H1 (cell line): ENCODE data around the gene WFIKKN1. TPM values are rescaled to one million over a fixed set of nuclear protein-coding genes. Genes with fewer than 3 reads are reported as not detected.

ENCODE experiments used
- CTCF ChIA-PET: fragments of 300-600 bp; sonication (Branson Sonifier 250); formaldehyde crosslinking; loops from one replicate; lab custom pipeline; 2021; ENCODE audit not compliant: partially characterized antibody; lab: Charles Lee
- POLR2A ChIA-PET: fragments of 300-600 bp; sonication (Branson Sonifier 250); formaldehyde crosslinking; loops from one replicate; lab custom pipeline; 2021; ENCODE audit warnings: inconsistent platforms; ENCODE audit not compliant: partially characterized antibody; lab: Charles Lee
- DNase-seq, 2 experiments: peaks; one replicate each; pipeline versions ENCODE4 v3.0.0 to v3.0.0-alpha.2; 2010 to 2022; ENCODE audit warnings: low spot score in 2 of 2, low read depth in 1 of 2, mixed read lengths in 1 of 2
- FAIRE-seq: peaks from 2 replicates; lab custom pipeline; 2011; peaks lifted over from hg19 to GRCh38; lab: Jason Lieb, UNC
- H2AFZ ChIP-seq: 2 replicates; pipeline ENCODE4 v1.8.1; 2012; ENCODE audit warnings: low read length, inconsistent platforms
- H2AK5ac ChIP-seq: 2 replicates; pipeline ENCODE4 v1.6.1; 2013; ENCODE audit warnings: low read depth, low read length
- H2BK120ac ChIP-seq: replicated peaks from 2 replicates; pipeline ENCODE3; 2013; ENCODE audit warnings: low read depth, low read length, inconsistent platforms
- H2BK12ac ChIP-seq: 2 replicates; pipeline ENCODE4 v1.6.1; 2013; ENCODE audit warnings: low read depth, low read length
- H2BK15ac ChIP-seq: 2 replicates; pipeline ENCODE4 v1.6.1; 2013; ENCODE audit warnings: low read length
- H2BK20ac ChIP-seq: 2 replicates; pipeline ENCODE4 v1.6.1; 2013; ENCODE audit warnings: low read length
- H2BK5ac ChIP-seq: 2 replicates; pipeline ENCODE4 v1.6.1; 2013; ENCODE audit warnings: low read depth, low read length
- H3K14ac ChIP-seq: 2 replicates; pipeline ENCODE4 v1.6.1; 2013; ENCODE audit warnings: inconsistent platforms; ENCODE audit not compliant: insufficient read length
- H3K18ac ChIP-seq: 2 replicates; pipeline ENCODE4 v1.6.1; 2013; ENCODE audit warnings: low read length; ENCODE audit errors: extremely low read depth
- H3K23ac ChIP-seq: 2 replicates; pipeline ENCODE4 v1.6.1; 2013; ENCODE audit warnings: inconsistent platforms; ENCODE audit not compliant: insufficient read length
- H3K23me2 ChIP-seq: 2 replicates; pipeline ENCODE4 v1.6.1; 2013; ENCODE audit warnings: low read depth, low read length
- H3K27ac ChIP-seq: 2 replicates; pipeline ENCODE4 v1.6.1; 2011; ENCODE audit warnings: low read depth, low read length, inconsistent platforms
- H3K27me3 ChIP-seq, 4 experiments: replicated peaks in 1 of 4; 1 replicate in 1 of 4; 2 replicates in 3 of 4; pipeline versions ENCODE4 v1.6.1 to v1.8.1; 2011 to 2013; ENCODE audit warnings: low read length in 3 of 4, mild to moderate bottlenecking in 3 of 4, inconsistent platforms in 2 of 4, mixed read lengths in 2 of 4, moderate library complexity in 1 of 4; ENCODE audit not compliant: control insufficient read depth in 3 of 4, insufficient read depth in 3 of 4; ENCODE audit errors: extremely low read depth in 1 of 4
- H3K36me3 ChIP-seq, 4 experiments: 2 replicates each; pipeline versions ENCODE4 v1.6.1 to v1.8.1; 2011 to 2013; ENCODE audit warnings: mild to moderate bottlenecking in 4 of 4, low read length in 3 of 4, moderate library complexity in 2 of 4, control low read depth in 1 of 4, inconsistent platforms in 1 of 4; ENCODE audit not compliant: insufficient read depth in 4 of 4, control insufficient read depth in 2 of 4
- H3K4ac ChIP-seq: replicated peaks from 2 replicates; pipeline ENCODE3; 2013; ENCODE audit warnings: low read length, low read depth, mixed read lengths, inconsistent platforms; ENCODE audit not compliant: insufficient read length
- H3K4me1 ChIP-seq, 4 experiments: replicated peaks in 1 of 4; 1 replicate in 1 of 4; 2 replicates in 3 of 4; pipeline versions ENCODE4 v1.6.1 to v1.8.1; 2011 to 2013; ENCODE audit warnings: low read length in 3 of 4, inconsistent platforms in 2 of 4, mixed read lengths in 1 of 4; ENCODE audit not compliant: insufficient read depth in 4 of 4, control insufficient read depth in 3 of 4
- H3K4me2 ChIP-seq, 2 experiments: 2 replicates each; pipeline versions ENCODE4 v1.6.1 to v1.8.1; 2011 to 2013; ENCODE audit warnings: low read depth in 2 of 2, low read length in 2 of 2, control low read depth in 1 of 2, inconsistent platforms in 1 of 2, mild to moderate bottlenecking in 1 of 2; ENCODE audit not compliant: insufficient read depth in 1 of 2
- H3K4me3 ChIP-seq, 4 experiments: fragments of 200-600, 300-600 bp in 1 of 4; sonication (generic), shearing (Covaris generic), sonication (Bioruptor Twin) in 1 of 4; 2 replicates each; pipeline versions ENCODE4 v1.5.1 to v1.8.1; 2011 to 2016; ENCODE audit warnings: low read length in 4 of 4, low read depth in 3 of 4, control low read depth in 2 of 4, inconsistent platforms in 2 of 4, mild to moderate bottlenecking in 2 of 4, mixed read lengths in 1 of 4, moderate library complexity in 1 of 4; ENCODE audit not compliant: insufficient read depth in 2 of 4; ENCODE audit errors: extremely low read depth in 1 of 4
- H3K56ac ChIP-seq: replicated peaks from 2 replicates; pipeline ENCODE3; 2013; ENCODE audit warnings: low read depth, mild to moderate bottlenecking, mixed read lengths, low read length, inconsistent platforms; ENCODE audit not compliant: insufficient read length
- H3K79me1 ChIP-seq: 2 replicates; pipeline ENCODE4 v1.6.1; 2013; ENCODE audit warnings: low read depth, low read length, control low read depth
- H3K79me2 ChIP-seq, 2 experiments: 2 replicates each; pipeline versions ENCODE4 v1.6.1 to v1.8.1; 2012 to 2013; ENCODE audit warnings: low read length in 2 of 2, mild to moderate bottlenecking in 2 of 2, inconsistent platforms in 1 of 2; ENCODE audit not compliant: insufficient read depth in 2 of 2, control insufficient read depth in 1 of 2
- H3K9ac ChIP-seq, 4 experiments: replicated peaks in 1 of 4; 1 replicate in 1 of 4; 2 replicates in 3 of 4; pipeline versions ENCODE4 v1.6.1 to v1.8.1; 2011 to 2013; ENCODE audit warnings: low read depth in 3 of 4, low read length in 3 of 4, control low read depth in 2 of 4, mild to moderate bottlenecking in 2 of 4, moderate library complexity in 2 of 4, inconsistent platforms in 1 of 4; ENCODE audit errors: extremely low read depth in 1 of 4
- H3K9me3 ChIP-seq, 2 experiments: 2 replicates each; pipeline versions ENCODE4 v1.6.1 to v1.8.1; 2012 to 2013; ENCODE audit warnings: mild to moderate bottlenecking in 2 of 2, moderate library complexity in 2 of 2, control low read depth in 1 of 2, inconsistent platforms in 1 of 2, low read depth in 1 of 2, low read length in 1 of 2, mixed read lengths in 1 of 2; ENCODE audit not compliant: insufficient read depth in 2 of 2
- H4K20me1 ChIP-seq, 2 experiments: replicated peaks in 1 of 2; 2 replicates each; pipeline versions ENCODE3 to v1.8.1; 2011 to 2013; ENCODE audit warnings: inconsistent platforms in 2 of 2, low read length in 2 of 2, mild to moderate bottlenecking in 1 of 2; ENCODE audit not compliant: insufficient read depth in 2 of 2, control insufficient read depth in 1 of 2
- H4K5ac ChIP-seq: 2 replicates; pipeline ENCODE4 v1.6.1; 2013; ENCODE audit warnings: low read length, low read depth, mixed read lengths, inconsistent platforms; ENCODE audit not compliant: insufficient read length
- H4K8ac ChIP-seq: 2 replicates; pipeline ENCODE4 v1.8.0; 2013; ENCODE audit warnings: mild to moderate bottlenecking, moderate library complexity, low read length, inconsistent platforms; ENCODE audit not compliant: insufficient read depth; ENCODE audit errors: extremely low read depth
- H4K91ac ChIP-seq: replicated peaks from 2 replicates; pipeline ENCODE3; 2013; ENCODE audit warnings: low read length, mixed read lengths, inconsistent platforms; ENCODE audit not compliant: insufficient read length
- CBX8 ChIP-seq: fragments of 300-800, 300-1000 bp; sonication (generic); IDR thresholded peaks from 2 replicates; pipeline ENCODE4 v1.7.1; 2016; ENCODE audit warnings: low read depth, low read length, borderline replicate concordance
- EP300 ChIP-seq, 2 experiments: IDR thresholded peaks; 1 replicate in 1 of 2; 2 replicates in 1 of 2; pipeline ENCODE4 v1.6.1; 2011 to 2012; ENCODE audit warnings: low read depth in 2 of 2, low read length in 2 of 2, mild to moderate bottlenecking in 2 of 2, borderline replicate concordance in 1 of 2, inconsistent platforms in 1 of 2, moderate library complexity in 1 of 2
- KDM1A ChIP-seq: fragments of 200-600, 300-600 bp; sonication (generic); IDR thresholded peaks from 2 replicates; pipeline ENCODE4 v1.7.1; 2016; ENCODE audit warnings: mild to moderate bottlenecking, low read length, borderline replicate concordance
- KDM4A ChIP-seq: IDR thresholded peaks from one replicate; pipeline ENCODE4 v1.7.1; 2012; ENCODE audit warnings: low read depth, mild to moderate bottlenecking, moderate library complexity, low read length, inconsistent platforms; ENCODE audit not compliant: severe bottlenecking
- RAD21 ChIP-seq, 2 experiments: IDR thresholded peaks in 1 of 2; conservative IDR thresholded peaks in 1 of 2; 2 replicates each; pipeline ENCODE4 v1.6.1; 2011; ENCODE audit warnings: low read depth in 2 of 2, low read length in 2 of 2, improper control_type of control experiment in 1 of 2, inconsistent platforms in 1 of 2, mild to moderate bottlenecking in 1 of 2, moderate library complexity in 1 of 2
- SIRT6 ChIP-seq: IDR thresholded peaks from one replicate; pipeline ENCODE4 v1.7.1; 2012; ENCODE audit warnings: low read length, inconsistent platforms
- SIX5 ChIP-seq: IDR thresholded peaks from 2 replicates; pipeline ENCODE4 v1.6.1; 2011; ENCODE audit warnings: mild to moderate bottlenecking, low read depth, low read length
- SUZ12 ChIP-seq: fragments of 200-600 bp; sonication (generic); IDR thresholded peaks from 2 replicates; pipeline ENCODE4 v1.6.1; 2012; ENCODE audit warnings: mild to moderate bottlenecking, inconsistent platforms, low read length, moderate library complexity, mixed read lengths
- TAF7 ChIP-seq: optimal IDR thresholded peaks from 2 replicates; pipeline ENCODE3; 2011; ENCODE audit warnings: low read depth, mild to moderate bottlenecking, inconsistent platforms, low read length, moderate library complexity, borderline replicate concordance
- USF2 ChIP-seq: IDR thresholded peaks from 2 replicates; pipeline ENCODE4 v1.6.1; 2011; ENCODE audit warnings: low read length, improper control_type of control experiment
- WGBS, 2 experiments: shearing (Covaris generic) in 1 of 2; methylation state at CpG; one replicate each; pipeline versions ENCODE4 v1.1.6 to v1.1.7; 2013 to 2015; ENCODE audit warnings: low lambda C conversion rate in 2 of 2, mixed read lengths in 2 of 2, inconsistent platforms in 1 of 2, low coverage in 1 of 2, missing lambda C conversion rate in 1 of 2; ENCODE audit not compliant: insufficient replicate concordance in 2 of 2, insufficient coverage in 1 of 2, insufficient read length in 1 of 2; ENCODE audit errors: extremely low coverage in 1 of 2, missing lambda C conversion rate in 1 of 2; 5-methylcytosine and 5-hydroxymethylcytosine counted together
- polyA plus RNA-seq, 7 experiments: library from polyadenylated mRNA; depleted of rRNA in 3 of 7; stranded (reverse) in 5 of 7; unstranded in 2 of 7; fragments of >200 nt in 5 of 7; fragments of 200-250 nt in 2 of 7; gene quantifications; 1 replicate in 5 of 7; 2 replicates in 1 of 7; 4 replicates in 1 of 7; pipeline versions ENCODE4 v1.2.1 to v1.2.3, GENCODE V29; 2011 to 2013; ENCODE audit warnings: missing spikeins in 2 of 7, mixed read lengths in 2 of 7
- total RNA-seq: library from RNA; stranded (reverse); fragmentation: NEBNext Ultra II Directional; extraction: Animal tissue kit (Norgen Biotek cat#: 25700); gene quantifications from 2 replicates; pipeline ENCODE4 v1.2.1, GENCODE V29; 2021

Gene WFIKKN1
- total and polyA plus RNA-seq, 2 of the 8 experiments (the other 6 are each of a cell fraction or from before 2014, with no cell fraction given): 11.4 to 15.8 TPM

- H3K27me3 ChIP-seq: no peaks in the 10 kb centered on the region
- no peaks in the 10 kb centered on the region for H3K23me2 ChIP-seq
- H2BK12ac ChIP-seq: no peak overlapping the region
- no peak for TF ChIP-seq SIX5
- TF ChIP-seq SUZ12: no peak
- TF ChIP-seq KDM1A: no peak
- TF ChIP-seq TAF7: no peak
- no peak for TF ChIP-seq USF2
- no peak for TF ChIP-seq RAD21 (IDR thresholded peaks at IDR 0.05 in 1 of 2, conservative IDR thresholded peaks at IDR 0.05 in 1 of 2; ENCODE audit: low read depth in 2 of 2, low read length in 2 of 2)
- TF ChIP-seq KDM4A: no peak
- no peak for TF ChIP-seq SIRT6
- no peak for TF ChIP-seq CBX8
- no peak for TF ChIP-seq EP300 (IDR thresholded peaks at IDR 0.05; ENCODE audit: borderline replicate concordance in 1 of 2, low read depth in 2 of 2, low read length in 2 of 2)
- H2BK5ac ChIP-seq: no peak overlapping the region
- H3K4me3 ChIP-seq: no peak overlapping the region
- POLR2A ChIA-PET: interaction anchor here (0.6 to 17.4 kb wide), 4 partner anchors 13 to 183 kb away, joined by 3 to 214 read pairs (median 6); partner anchors contain the start of genes ANTKMT, JMJD8, RHBDL1 and STUB1
- no peak overlapping the region for H2BK20ac ChIP-seq
- DNase-seq (no peak), FAIRE-seq (no peak)
- H3K9me3 ChIP-seq: no peaks in the 10 kb centered on the region
- no peak overlapping the region for H3K27ac ChIP-seq
- WGBS, 2 experiments: 96% methylated on average over 15 of the region's 19 CpGs; no CpG with 5 or more reads in 1 of the 2 experiments
- no peak overlapping the region for H4K8ac ChIP-seq
- H4K5ac ChIP-seq: no peak overlapping the region
- H3K4me2 ChIP-seq: no peak overlapping the region
- no peak overlapping the region for H3K14ac ChIP-seq
- no peak overlapping the region for H2AK5ac ChIP-seq
- H3K56ac ChIP-seq: no peak overlapping the region
- no peak overlapping the region for H2BK120ac ChIP-seq
- H3K4me1 ChIP-seq: peaks cover 0 to 8% (median 1%) of the 10 kb centered on the region in 4 experiments; a peak in 4 of 7 replicates
- H2AFZ ChIP-seq: no peak overlapping the region
- no peaks in the 10 kb centered on the region for H3K79me1 ChIP-seq
- no peak overlapping the region for H4K91ac ChIP-seq
- no peak overlapping the region for H3K9ac ChIP-seq
- peaks cover 0 to 13% (median 1%) of the 10 kb centered on the region in 4 experiments; a peak in 3 of 8 replicates for H3K36me3 ChIP-seq
- H4K20me1 ChIP-seq: peaks cover 0 to 3% of the 10 kb centered on the region in 2 experiments
- no peak overlapping the region for H2BK15ac ChIP-seq
- CTCF ChIA-PET: interaction anchor here (0.7 to 11.3 kb wide), 15 partner anchors 11 to 278 kb away, joined by 3 to 104 read pairs (median 3); partner anchors contain the start of genes METTL26 and WDR90
- H3K4ac ChIP-seq: no peak overlapping the region
- no peak overlapping the region for H3K18ac ChIP-seq
- no peaks in the 10 kb centered on the region for H3K79me2 ChIP-seq
- H3K23ac ChIP-seq: no peak overlapping the region
These were observed 31.3 kb downstream of the WFIKKN1 start for GRCh38 chr16:662095-662494.
